ENCODE data around the gene LRRC4B. TPM values are rescaled to one million over a fixed set of nuclear protein-coding genes. Genes with fewer than 3 reads are reported as not detected.

LRRC4B gene
- total and polyA plus RNA-seq, 2 of the 4 experiments (the other 2 are of a cell fraction): 0.03 TPM; not detected in 1

DNA sequence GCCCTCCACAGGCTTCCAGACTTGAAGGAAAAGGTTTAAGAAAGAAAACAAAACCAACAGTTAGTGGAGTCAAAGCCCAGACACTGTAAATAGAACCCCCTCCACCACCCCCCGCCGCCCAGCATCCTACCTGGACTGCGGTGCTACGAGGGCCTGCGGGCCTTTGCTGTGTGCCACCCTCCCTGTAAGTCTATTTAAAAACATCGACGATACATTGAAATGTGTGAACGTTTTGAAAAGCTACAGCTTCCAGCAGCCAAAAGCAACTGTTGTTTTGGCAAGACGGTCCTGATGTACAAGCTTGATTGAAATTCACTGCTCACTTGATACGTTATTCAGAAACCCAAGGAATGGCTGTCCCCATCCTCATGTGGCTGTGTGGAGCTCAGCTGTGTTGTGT is 85.3 kb downstream of the LRRC4B start:
- 80% methylated on average over 9 of the region's 10 CpGs; no CpG with 5 or more reads in 1 of the 2 experiments for WGBS, 2 experiments (ENCODE audit: extremely low coverage in 2 of 2, insufficient read length in 1 of 2)

More for the DNA sequence above, 85.3 kb downstream of the LRRC4B start:
- no peak overlapping the region for H4K8ac ChIP-seq (ENCODE audit: low read depth in 2 of 2, low read length in 2 of 2)
- H2AFZ ChIP-seq (replicated peaks; ENCODE audit: low read length, poor library complexity): no peak overlapping the region
- H2BK5ac ChIP-seq (ENCODE audit: low read depth, low read length, poor library complexity, severe bottlenecking): no peak overlapping the region
- no peak overlapping the region for H2BK120ac ChIP-seq (ENCODE audit: low read depth, low read length)
- BruUV-seq (replicated peaks): TSS peak; percentile 81
- dilution Hi-C loops (cut with HindIII; ENCODE audit: low sequenced_read_pairs, unreplicated experiment): no loop called here
- H3K36me3 ChIP-seq (ENCODE audit: control insufficient read depth, insufficient read depth, low read length): peaks cover 26% of the 10 kb centered on the region
- no peak overlapping the region for H3K27ac ChIP-seq (ENCODE audit: insufficient read depth, low read length)
- no peak overlapping the region for H4K5ac ChIP-seq (ENCODE audit: low read depth, low read length)
- ATAC-seq (ENCODE audit: low read depth) (no peak), DNase-seq (no peak)
- H3K9ac ChIP-seq (ENCODE audit: low read depth, low read length): no peak overlapping the region
- ChIA-PET POLR2A (ENCODE audit: unreplicated experiment) (no interaction called here), CTCF (no interaction called here)
- no peak overlapping the region for H2AK9ac ChIP-seq (replicated peaks; ENCODE audit: low read depth, low read length, poor library complexity)
- H3K27me3 ChIP-seq (ENCODE audit: control insufficient read depth, insufficient read depth, low read length): peaks cover 3% of the 10 kb centered on the region; the same call in 1 of the 2 replicates
- no peaks in the 10 kb centered on the region for H3K4me1 ChIP-seq (ENCODE audit: control insufficient read depth, insufficient read depth, low read length)
- no peak overlapping the region for H3K14ac ChIP-seq (replicated peaks; ENCODE audit: low read depth, low read length)
- H3K4ac ChIP-seq (ENCODE audit: low read depth, low read length): no peak overlapping the region
- no peaks in the 10 kb centered on the region; the same call in 1 of the 2 replicates for H3K9me3 ChIP-seq (ENCODE audit: control insufficient read depth, insufficient read depth, low read length)
- peaks cover 4% of the 10 kb centered on the region for H4K20me1 ChIP-seq (ENCODE audit: insufficient read depth, low read length)
- peaks cover 8 to 14% of the 10 kb centered on the region in 2 experiments; a peak in 3 of 4 replicates for H3K79me1 ChIP-seq (ENCODE audit: low read depth in 1 of 2, low read length in 2 of 2)
- no peak overlapping the region for H3K18ac ChIP-seq (ENCODE audit: low read depth, low read length)
- no peak overlapping the region for H2AK5ac ChIP-seq (ENCODE audit: low read depth, low read length)
- no peak for TF ChIP-seq BHLHE40 (IDR thresholded peaks at IDR 0.05; ENCODE audit: low read depth, low read length)
- TF ChIP-seq, protein P1, sequence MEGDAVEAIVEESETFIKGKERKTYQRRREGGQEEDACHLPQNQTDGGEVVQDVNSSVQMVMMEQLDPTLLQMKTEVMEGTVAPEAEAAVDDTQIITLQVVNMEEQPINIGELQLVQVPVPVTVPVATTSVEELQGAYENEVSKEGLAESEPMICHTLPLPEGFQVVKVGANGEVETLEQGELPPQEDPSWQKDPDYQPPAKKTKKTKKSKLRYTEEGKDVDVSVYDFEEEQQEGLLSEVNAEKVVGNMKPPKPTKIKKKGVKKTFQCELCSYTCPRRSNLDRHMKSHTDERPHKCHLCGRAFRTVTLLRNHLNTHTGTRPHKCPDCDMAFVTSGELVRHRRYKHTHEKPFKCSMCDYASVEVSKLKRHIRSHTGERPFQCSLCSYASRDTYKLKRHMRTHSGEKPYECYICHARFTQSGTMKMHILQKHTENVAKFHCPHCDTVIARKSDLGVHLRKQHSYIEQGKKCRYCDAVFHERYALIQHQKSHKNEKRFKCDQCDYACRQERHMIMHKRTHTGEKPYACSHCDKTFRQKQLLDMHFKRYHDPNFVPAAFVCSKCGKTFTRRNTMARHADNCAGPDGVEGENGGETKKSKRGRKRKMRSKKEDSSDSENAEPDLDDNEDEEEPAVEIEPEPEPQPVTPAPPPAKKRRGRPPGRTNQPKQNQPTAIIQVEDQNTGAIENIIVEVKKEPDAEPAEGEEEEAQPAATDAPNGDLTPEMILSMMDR (conservative IDR thresholded peaks at IDR 0.05; ENCODE audit: low read depth, low read length): no peak
- TF ChIP-seq, protein P2, sequence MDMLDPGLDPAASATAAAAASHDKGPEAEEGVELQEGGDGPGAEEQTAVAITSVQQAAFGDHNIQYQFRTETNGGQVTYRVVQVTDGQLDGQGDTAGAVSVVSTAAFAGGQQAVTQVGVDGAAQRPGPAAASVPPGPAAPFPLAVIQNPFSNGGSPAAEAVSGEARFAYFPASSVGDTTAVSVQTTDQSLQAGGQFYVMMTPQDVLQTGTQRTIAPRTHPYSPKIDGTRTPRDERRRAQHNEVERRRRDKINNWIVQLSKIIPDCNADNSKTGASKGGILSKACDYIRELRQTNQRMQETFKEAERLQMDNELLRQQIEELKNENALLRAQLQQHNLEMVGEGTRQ (IDR thresholded peaks at IDR 0.05; ENCODE audit: low read depth, low read length): no peak
- TF ChIP-seq, protein P3, sequence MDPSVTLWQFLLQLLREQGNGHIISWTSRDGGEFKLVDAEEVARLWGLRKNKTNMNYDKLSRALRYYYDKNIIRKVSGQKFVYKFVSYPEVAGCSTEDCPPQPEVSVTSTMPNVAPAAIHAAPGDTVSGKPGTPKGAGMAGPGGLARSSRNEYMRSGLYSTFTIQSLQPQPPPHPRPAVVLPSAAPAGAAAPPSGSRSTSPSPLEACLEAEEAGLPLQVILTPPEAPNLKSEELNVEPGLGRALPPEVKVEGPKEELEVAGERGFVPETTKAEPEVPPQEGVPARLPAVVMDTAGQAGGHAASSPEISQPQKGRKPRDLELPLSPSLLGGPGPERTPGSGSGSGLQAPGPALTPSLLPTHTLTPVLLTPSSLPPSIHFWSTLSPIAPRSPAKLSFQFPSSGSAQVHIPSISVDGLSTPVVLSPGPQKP (IDR thresholded peaks at IDR 0.05; ENCODE audit: borderline replicate concordance, low read depth, low read length): no peak
- no peak for TF ChIP-seq SMC3 (IDR thresholded peaks at IDR 0.05; ENCODE audit: low read depth, low read length)
- TF ChIP-seq MAFK (IDR thresholded peaks at IDR 0.05; ENCODE audit: low read depth, low read length): no peak
- no peak for TF ChIP-seq FOS (IDR thresholded peaks at IDR 0.05; ENCODE audit: low read depth, low read length)
- TF ChIP-seq RAD21 (IDR thresholded peaks at IDR 0.05; ENCODE audit: low read length): no peak
- TF ChIP-seq RCOR1 (IDR thresholded peaks at IDR 0.05; ENCODE audit: insufficient replicate concordance, low read length): no peak
- no peak for TF ChIP-seq CHD1 (IDR thresholded peaks at IDR 0.05; ENCODE audit: low read depth, low read length)
- TF ChIP-seq MXI1 (IDR thresholded peaks at IDR 0.05; ENCODE audit: borderline replicate concordance, low read depth, low read length): no peak
- TF ChIP-seq RFX5 (IDR thresholded peaks at IDR 0.05; ENCODE audit: low read depth, low read length): no peak
- no peak for TF ChIP-seq MAZ (IDR thresholded peaks at IDR 0.05; ENCODE audit: borderline replicate concordance, low read depth, low read length)
- TF ChIP-seq NFE2L2 (IDR thresholded peaks at IDR 0.05; ENCODE audit: low read depth, low read length): no peak
- TF ChIP-seq POLR2A (IDR thresholded peaks at IDR 0.05; ENCODE audit: low read depth, low read length): no peak
- no peak for TF ChIP-seq CEBPB (IDR thresholded peaks at IDR 0.05; ENCODE audit: low read depth, low read length)
- no peaks in the 10 kb centered on the region for H3K9me1 ChIP-seq (ENCODE audit: insufficient read depth, low read length)
- no peak overlapping the region for H3K23ac ChIP-seq (ENCODE audit: low read depth, low read length)
- H2BK20ac ChIP-seq (ENCODE audit: low read depth, low read length): no peak overlapping the region
- no peak overlapping the region for H3K4me2 ChIP-seq (ENCODE audit: low read depth, low read length)
- in situ Hi-C loops (cut with MboI; ENCODE audit: low sequenced_read_pairs): no loop called here
- H3K56ac ChIP-seq (ENCODE audit: extremely low read depth, insufficient read depth, low read length): no peak overlapping the region
- H2BK15ac ChIP-seq (ENCODE audit: low read depth, low read length): no peak overlapping the region
- intact Hi-C loops (cut with micrococcal nuclease): no loop called here
- no peak overlapping the region for H4K91ac ChIP-seq (ENCODE audit: insufficient read depth, low read depth, low read length)
- H3K4me3 ChIP-seq (ENCODE audit: insufficient read depth, low read depth, low read length): no peak overlapping the region

All from IMR-90 (cell line).